ENCODE data around the gene OPRL1.
A peak's percentile ranks its signal among the peaks of the same experiment; 100 is the strongest.

OPRL1 gene

GRCh38 chr20:64080013-64080812 lies at the start of gene OPRL1:
Gene OPRL1 (plus strand): TSS chr20:64080082. CDS start chr20:64092721, 12,639 bp downstream.
- DNase-seq (ENCODE audit: low read depth), result peak; percentile 28

- no peak for DNase-seq (ENCODE audit: low read depth)
These were observed 49.3 kb upstream of the OPRL1 start for GRCh38 chr20:64030371-64031134.

DNA sequence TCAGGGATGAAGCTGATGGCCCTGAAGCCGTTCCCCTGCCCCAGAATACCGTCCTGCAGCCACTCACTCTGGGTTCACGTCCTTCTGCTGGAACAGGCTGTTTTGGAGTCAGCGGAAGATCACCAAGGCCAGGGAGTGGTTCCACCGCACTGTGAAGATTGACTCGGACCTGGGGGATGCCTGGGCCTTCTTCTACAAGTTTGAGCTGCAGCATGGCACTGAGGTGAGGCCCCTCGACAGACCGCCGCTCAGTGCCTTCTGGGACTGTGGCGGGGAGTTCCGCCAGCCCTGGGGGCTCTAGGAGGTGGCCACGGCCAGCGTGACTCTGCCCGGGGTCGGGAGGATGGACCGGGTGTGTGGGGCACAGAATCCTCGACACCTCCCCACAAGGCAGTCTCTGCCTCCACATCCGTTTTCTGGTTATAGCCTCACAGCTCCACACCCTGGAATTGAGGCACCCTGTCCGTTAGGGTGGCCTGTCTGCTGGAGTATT lies 48.0 kb upstream of the OPRL1 start:
- no peak for DNase-seq (ENCODE audit: low read depth)

DNA sequence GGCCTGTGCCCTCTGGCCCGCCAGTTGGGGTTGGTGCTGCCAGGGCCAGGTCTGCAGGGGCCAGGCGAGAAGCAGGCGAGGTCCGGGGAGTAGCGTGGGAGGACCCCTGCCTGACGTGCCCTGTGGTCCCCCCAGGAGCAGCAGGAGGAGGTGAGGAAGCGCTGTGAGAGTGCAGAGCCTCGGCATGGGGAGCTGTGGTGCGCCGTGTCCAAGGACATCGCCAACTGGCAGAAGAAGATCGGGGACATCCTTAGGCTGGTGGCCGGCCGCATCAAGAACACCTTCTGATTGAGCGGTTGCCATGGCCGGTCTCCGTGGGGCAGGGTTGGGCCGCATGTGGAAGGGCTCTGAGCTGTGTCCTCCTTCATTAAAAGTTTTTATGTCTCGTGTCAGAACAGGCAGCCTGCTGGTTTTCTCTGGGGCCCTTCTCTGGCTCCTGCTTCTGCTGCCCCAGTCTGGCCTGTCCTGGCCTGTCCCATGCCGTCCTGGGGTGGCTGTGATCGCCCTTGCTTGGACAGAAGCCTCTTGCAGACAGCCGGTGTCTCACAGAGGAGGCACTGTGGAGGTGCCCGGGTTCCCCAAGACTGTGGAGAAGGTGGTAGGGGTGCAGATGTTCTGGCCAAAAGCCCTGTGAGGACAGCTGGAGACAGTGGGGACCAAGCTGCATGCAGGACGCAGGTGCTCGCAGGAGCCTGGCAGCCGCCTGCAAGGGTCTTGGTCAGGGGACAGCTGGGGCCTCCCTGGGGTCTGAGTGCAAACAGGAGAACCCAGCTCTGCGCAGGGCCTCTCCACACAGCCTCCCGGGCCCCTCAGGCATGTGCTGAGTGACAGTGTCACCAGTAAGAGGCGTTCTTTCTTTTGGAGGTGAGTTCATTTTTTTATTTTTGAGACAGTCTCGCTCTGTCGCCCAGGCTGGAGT lies 46.9 kb upstream of the OPRL1 start:
- DNase-seq (ENCODE audit: low read depth), result no peak

DNA sequence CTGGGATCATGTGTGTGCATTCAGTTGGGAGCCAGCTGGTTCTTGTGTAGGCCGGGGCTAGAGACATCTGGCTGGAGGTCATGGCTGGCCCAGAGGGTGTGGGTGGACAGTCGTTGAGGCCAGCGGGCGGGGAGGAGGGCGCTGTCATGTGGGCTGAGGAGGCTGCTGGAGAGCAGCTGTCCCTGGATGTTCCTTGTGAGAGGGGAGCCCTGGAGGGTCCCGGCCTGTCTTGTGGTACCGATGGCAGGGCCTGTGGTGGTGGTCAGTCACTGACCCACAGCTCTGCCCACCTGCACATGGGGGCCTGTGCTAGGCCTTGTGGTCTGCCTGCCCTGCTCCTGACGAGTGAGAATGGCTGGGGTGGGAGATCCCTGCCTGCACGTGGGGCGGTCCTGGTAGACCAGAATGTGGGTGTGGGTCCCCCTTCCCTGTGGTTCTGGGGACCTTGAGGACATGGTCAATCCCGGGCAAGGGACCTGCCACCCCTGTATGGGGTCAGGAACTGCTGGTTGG lies 45.8 kb upstream of the OPRL1 start:
- no peak for DNase-seq (ENCODE audit: low read depth)

GRCh38 chr20:64035066-64035932 lies 44.6 kb upstream of the OPRL1 start:
- peak; percentile 24 for DNase-seq (ENCODE audit: low read depth)

GRCh38 chr20:64035933-64036345 lies 43.9 kb upstream of the OPRL1 start, which contains the start of gene C20orf204:
Gene C20orf204 (plus strand): TSS chr20:64036182. CDS start chr20:64036324, 142 bp downstream.
- DNase-seq (ENCODE audit: low read depth), result no peak

DNA sequence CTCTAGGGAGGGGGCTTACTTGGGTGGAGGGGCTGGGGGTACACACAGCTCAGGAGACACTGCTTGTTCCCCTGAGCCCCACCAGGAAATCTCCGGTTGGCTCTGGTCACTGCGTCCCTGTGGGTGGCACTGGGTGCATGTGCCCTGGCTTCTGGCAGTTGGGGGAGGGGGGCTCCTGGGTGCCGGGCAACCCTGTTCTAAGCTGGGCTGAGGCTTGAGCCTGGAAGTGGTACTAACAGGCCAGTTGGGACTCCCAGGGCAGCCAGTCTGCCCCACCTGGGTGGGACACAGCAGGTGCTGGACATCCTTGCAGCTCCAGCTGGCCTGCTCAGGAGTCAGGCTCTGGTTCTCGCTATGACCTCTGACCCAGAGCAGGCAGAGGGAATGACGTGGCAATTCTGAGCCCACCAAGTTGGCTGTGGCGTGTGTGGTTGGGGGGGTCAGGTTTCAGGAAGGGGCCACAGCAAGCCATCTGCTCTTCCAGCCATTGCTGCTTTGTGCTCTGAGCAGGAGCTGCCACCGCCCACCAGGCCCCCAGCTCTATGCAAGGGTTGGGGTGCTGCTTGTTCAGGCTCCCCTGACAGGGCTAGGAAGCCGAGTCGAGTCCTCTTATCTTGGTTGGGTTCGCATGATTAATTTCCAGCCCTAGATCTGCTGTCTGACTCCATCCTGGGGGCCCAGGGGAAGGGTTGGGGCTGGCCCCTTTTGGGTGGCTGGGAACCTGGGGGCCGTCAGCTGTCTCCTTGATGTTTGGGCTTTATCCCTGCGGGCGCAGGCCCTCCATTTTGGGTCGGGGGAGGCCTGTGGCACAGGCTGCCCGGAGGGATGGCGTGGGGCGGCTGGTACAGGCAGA lies 43.3 kb upstream of the OPRL1 start:
- no peak for DNase-seq (ENCODE audit: low read depth)

GRCh38 chr20:64037199-64037497 lies 42.7 kb upstream of the OPRL1 start:
- no peak for DNase-seq (ENCODE audit: low read depth)

- DNase-seq (ENCODE audit: low read depth), result no peak
These were observed 42.2 kb upstream of the OPRL1 start for GRCh38 chr20:64037498-64038213.

GRCh38 chr20:64038224-64038564 lies 41.7 kb upstream of the OPRL1 start:
- DNase-seq (ENCODE audit: low read depth), result no peak

GRCh38 chr20:64038565-64039292 lies 41.2 kb upstream of the OPRL1 start:
- peak; percentile 64 for DNase-seq (ENCODE audit: low read depth)

DNA sequence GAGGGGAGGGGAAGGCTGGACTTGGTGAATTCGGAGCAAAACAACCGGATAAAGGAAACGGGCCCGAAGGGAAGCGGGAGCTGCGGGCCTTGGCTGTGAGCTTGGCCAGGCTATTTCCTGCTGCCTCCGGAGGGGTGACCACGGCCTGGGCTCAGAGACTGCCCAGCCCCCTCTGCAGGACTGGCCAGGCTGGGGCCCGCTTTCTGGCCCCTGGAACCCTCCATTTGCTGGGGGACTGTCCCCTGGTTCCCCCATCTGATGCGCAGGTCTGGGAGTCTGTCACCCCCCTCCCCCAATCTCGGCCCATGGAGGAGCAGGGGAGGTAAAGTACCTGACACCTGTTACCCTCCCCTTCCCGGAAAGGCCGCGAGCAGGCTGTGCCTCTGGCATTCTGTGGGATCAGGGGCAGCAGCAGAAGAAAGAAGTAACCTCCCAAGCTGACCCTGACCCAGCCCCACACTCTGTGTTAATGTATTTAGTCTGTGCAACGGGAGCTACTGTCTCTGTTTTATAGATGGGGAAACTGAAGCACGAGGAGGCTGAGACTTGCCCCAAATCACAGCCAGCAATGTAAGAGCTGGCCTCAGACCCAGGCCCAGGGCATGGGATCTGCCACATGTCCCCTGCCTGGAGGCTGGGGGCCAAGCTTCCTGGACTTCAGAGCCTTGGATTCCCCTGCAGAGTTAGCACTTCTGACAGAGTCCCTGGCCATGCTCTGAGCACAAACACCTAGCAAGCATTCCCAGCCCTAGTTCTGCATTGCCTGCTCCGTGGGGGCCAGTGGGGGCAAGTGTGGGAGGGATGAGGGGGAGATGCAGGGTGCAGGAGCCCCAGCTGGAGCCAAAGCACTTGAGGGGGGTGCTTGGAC lies 40.4 kb upstream of the OPRL1 start:
- no peak for DNase-seq (ENCODE audit: low read depth)

GRCh38 chr20:64040231-64041039 lies 39.4 kb upstream of the OPRL1 start:
- DNase-seq (ENCODE audit: low read depth), result no peak

- DNase-seq (ENCODE audit: low read depth), result no peak
These were observed 38.7 kb upstream of the OPRL1 start for GRCh38 chr20:64041040-64041780.

GRCh38 chr20:64041781-64042053 lies 38.2 kb upstream of the OPRL1 start:
- DNase-seq (ENCODE audit: low read depth), result no peak

Data from activated gamma-delta T cell treated with anti-CD3 and anti-CD28 coated beads, Interleukin-2, amount 50 U/mL, for 16 hours (primary cell).